Breast epithelium (tissue), 4 donors: ENCODE measurements around the gene ANKRD11. TPM values are rescaled to one million over a fixed set of nuclear protein-coding genes. Genes with fewer than 3 reads are reported as not detected.

ENCODE experiments used
- DNase-seq, 2 donors: peaks; one replicate each; pipeline ENCODE4 v3.0.0-alpha.2; 2019; ENCODE audit warnings: low spot score in 2 of 2
- H3K27ac ChIP-seq, 2 donors: fragments of 200-600 bp; sonication (generic) in 1 of 2; one replicate each; pipeline ENCODE4 v1.5.1; 2016 to 2019; ENCODE audit warnings: mild to moderate bottlenecking in 1 of 2
- H3K27me3 ChIP-seq, 2 donors: fragments of 200-600 bp; sonication (generic) in 1 of 2; one replicate each; pipeline versions ENCODE4 v1.5.1 to v1.6.0; 2017 to 2019; ENCODE audit warnings: control low read depth in 1 of 2, mild to moderate bottlenecking in 1 of 2
- H3K36me3 ChIP-seq: fragments of 200-600 bp; one replicate; pipeline ENCODE4 v1.5.1; 2019
- H3K4me1 ChIP-seq, 2 donors: fragments of 200-600 bp; sonication (generic); one replicate each; pipeline ENCODE4 v1.5.1; 2016 to 2019; ENCODE audit warnings: control low read depth in 1 of 2
- H3K4me3 ChIP-seq, 3 donors: fragments of 200-600 bp; sonication (generic); 1 replicate in 2 of 3; 2 replicates in 1 of 3; pipeline ENCODE4 v1.5.1; 2016 to 2019; ENCODE audit warnings: mild to moderate bottlenecking in 3 of 3, moderate library complexity in 2 of 3
- H3K9me3 ChIP-seq, 2 donors: fragments of 200-600 bp; sonication (generic) in 1 of 2; one replicate each; pipeline ENCODE4 v1.5.1; 2016 to 2019; ENCODE audit warnings: control low read depth in 1 of 2
- CTCF ChIP-seq, 3 donors: fragments of 450-650 bp; IDR thresholded peaks; one replicate each; pipeline ENCODE4 v1.5.1; 2016 to 2017; ENCODE audit warnings: antibody characterized with exemption in 3 of 3, mild to moderate bottlenecking in 3 of 3, moderate library complexity in 3 of 3
- POLR2A ChIP-seq: fragments of 450-650 bp; IDR thresholded peaks from one replicate; pipeline ENCODE4 v1.6.1; 2016; ENCODE audit warnings: antibody characterized with exemption, mild to moderate bottlenecking, moderate library complexity
- POLR2AphosphoS5 ChIP-seq, 3 donors: sonication (generic); formaldehyde crosslinking; IDR thresholded peaks; one replicate each; pipeline ENCODE4 v1.6.1; 2017; ENCODE audit warnings: antibody characterized with exemption in 3 of 3
- intact Hi-C: fragments of 100-400 bp; cut with DNase I; formaldehyde crosslinking; loops from one replicate; pipeline ENCODE4 v1.15.1; 2023; ENCODE audit warnings: low total_unique reads
- total RNA-seq, 3 donors: library from RNA; depleted of rRNA; stranded (reverse); fragments of >200 nt; gene quantifications; one replicate each; pipeline ENCODE4 v1.1.0, GENCODE V29; 2016

ANKRD11 gene
- total RNA-seq, 3 donors from 2014 or later: 64.0 to 79.0 (median 69.2) TPM

- peaks cover 7% of the 10 kb centered on the region in 2 donors for H3K4me1 ChIP-seq
- H3K9me3 ChIP-seq: no peaks in the 10 kb centered on the region
- TF ChIP-seq POLR2AphosphoS5 (IDR thresholded peaks at IDR 0.05): no peak
- no peak for TF ChIP-seq POLR2A
- TF ChIP-seq CTCF (IDR thresholded peaks at IDR 0.05): no peak
- H3K36me3 ChIP-seq: no peaks in the 10 kb centered on the region
- DNase-seq: no peak
- no peaks in the 10 kb centered on the region for H3K27me3 ChIP-seq
- H3K27ac ChIP-seq: peak overlapping the region; percentile 95 to 99
- H3K4me3 ChIP-seq: peak overlapping the region; percentile 94 to 99 (median 95)
- intact Hi-C loops: no loop called here
Observed at GRCh38 chr16:89491238-89491869, 993 bp upstream of the ANKRD11 start.

DNA sequence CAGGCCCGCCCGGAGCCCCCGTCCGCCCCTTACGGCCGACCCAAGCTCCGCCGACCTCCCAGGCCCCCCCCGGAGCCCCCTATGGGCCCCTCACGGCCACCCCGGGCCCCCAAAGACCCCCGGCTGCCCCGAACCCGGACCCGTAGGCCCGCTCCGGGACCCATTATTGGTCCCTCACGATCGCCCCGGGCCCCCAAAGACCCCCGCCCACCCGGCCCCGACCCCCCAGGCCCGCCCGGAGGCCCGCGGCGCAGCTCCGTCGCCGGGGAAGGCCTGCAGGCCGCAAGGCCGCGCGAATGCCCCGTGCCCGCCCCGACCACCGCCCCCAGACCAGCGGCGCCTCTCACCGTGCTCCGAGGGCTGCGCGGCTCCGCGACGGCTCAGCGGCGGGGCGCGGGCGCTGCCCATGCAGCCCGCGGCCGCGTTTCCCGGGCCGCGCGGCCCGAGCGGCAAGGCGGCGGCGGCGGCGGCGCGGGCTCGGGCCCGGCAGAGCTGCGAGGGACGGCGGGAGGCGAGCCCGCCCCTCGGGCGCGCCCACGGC is 393 bp downstream of the ANKRD11 start:
- peak overlapping the region; percentile 94 to 99 (median 95) for H3K4me3 ChIP-seq
- DNase-seq: no peak
- no peaks in the 10 kb centered on the region for H3K36me3 ChIP-seq
- TF ChIP-seq POLR2AphosphoS5 (IDR thresholded peaks at IDR 0.05): no peak
- no peak for TF ChIP-seq CTCF (IDR thresholded peaks at IDR 0.05)
- TF ChIP-seq POLR2A: no peak
- H3K27me3 ChIP-seq: no peaks in the 10 kb centered on the region
- H3K9me3 ChIP-seq: no peaks in the 10 kb centered on the region
- H3K4me1 ChIP-seq: peaks cover 7 to 14% of the 10 kb centered on the region in 2 donors
- intact Hi-C loops: no loop called here
- peak overlapping the region; percentile 99 to 100 for H3K27ac ChIP-seq

DNA sequence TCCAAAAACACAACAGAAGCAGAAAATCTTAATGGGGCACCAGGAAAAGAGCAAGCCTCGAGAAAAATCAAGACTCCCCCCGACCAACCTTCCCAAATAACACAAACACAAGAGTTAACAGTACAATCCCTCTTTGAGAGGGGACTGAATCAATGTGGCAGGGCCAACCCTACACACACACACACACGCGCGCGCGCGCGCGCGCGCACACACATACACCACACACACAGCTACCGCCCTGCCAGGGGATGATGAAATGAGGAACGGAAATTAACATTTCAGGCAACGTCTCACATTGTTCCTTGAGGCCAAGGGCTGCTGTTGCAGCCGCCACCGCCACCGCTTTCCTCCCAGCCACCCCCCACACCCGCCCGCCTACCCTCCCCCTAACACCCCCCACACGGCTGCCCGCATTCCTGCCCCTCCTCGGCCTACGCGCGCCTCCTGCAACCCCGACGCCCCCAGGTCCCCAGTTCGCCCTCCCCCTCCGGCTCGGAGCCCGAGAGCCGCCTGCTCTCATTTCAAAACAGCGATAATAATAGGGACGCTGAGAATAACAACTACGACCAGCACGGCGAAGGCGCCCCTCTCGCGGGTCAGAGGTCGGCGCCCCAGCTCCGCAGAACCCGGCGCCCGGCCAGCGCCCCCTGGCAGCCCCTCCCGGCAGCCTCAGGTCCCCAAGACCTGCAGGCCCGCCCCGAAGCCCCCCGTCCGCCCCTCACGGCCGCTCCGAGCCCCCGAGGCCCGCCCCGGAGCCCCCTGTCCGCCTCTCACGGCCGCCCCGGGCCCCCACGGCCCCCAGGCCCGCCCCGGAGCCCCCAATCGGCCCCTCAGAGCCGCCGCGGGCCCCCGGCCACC is 1.1 kb downstream of the ANKRD11 start:
- intact Hi-C loops: no loop called here
- no peaks in the 10 kb centered on the region for H3K36me3 ChIP-seq
- peak overlapping the region; percentile 94 to 99 (median 95) for H3K4me3 ChIP-seq
- peak overlapping the region; percentile 99 to 100 for H3K27ac ChIP-seq
- no peaks in the 10 kb centered on the region for H3K9me3 ChIP-seq
- TF ChIP-seq POLR2A: no peak
- TF ChIP-seq CTCF (IDR thresholded peaks at IDR 0.05): peak; percentile 36 to 58 (median 53)
- TF ChIP-seq POLR2AphosphoS5 (IDR thresholded peaks at IDR 0.05): peak; percentile 86 to 92 (median 86)
- H3K27me3 ChIP-seq: no peaks in the 10 kb centered on the region
- peak; percentile 78 to 91 for DNase-seq
- H3K4me1 ChIP-seq: peaks cover 7 to 14% of the 10 kb centered on the region in 2 donors

DNA sequence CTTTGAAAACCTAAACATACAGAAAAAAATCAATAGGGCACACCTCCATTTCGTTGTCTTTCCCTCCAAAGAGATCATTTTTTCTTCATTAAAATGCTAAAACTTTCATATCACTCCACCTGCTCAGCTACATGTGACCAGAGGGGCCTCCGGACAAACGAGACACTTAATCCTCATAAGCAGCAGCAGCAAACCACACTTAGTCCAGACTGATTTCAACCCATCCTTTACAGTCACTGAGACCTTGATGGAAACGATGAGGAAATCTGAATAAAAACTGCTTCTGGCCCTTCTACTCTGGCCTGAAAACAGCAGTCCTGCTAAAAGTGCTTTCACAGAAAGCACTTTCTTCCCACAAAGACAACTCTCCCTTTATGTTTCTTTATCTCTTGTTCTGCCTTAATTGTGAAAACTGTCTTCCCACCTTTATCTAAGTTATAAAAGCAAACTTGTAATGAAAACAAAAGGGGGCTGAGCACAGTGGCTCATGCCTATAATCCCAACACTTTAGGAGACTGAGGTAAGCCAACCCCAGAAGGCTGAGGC is 4.6 kb downstream of the ANKRD11 start:
- TF ChIP-seq POLR2AphosphoS5 (IDR thresholded peaks at IDR 0.05) (no peak), CTCF (IDR thresholded peaks at IDR 0.05) (no peak), POLR2A (no peak)
- Histone ChIP-seq H3K4me1 (peaks cover 4 to 13% of the 10 kb centered on the region in 2 donors), H3K9me3 (no peaks in the 10 kb centered on the region), H3K36me3 (no peaks in the 10 kb centered on the region), H3K27me3 (no peaks in the 10 kb centered on the region), H3K4me3 (no peak overlapping the region), H3K27ac (no peak overlapping the region)
- no peak for DNase-seq
- intact Hi-C loops: no loop called here
